Panc1 (cell line): ENCODE results near the gene SART3. TPM values are rescaled to one million over a fixed set of nuclear protein-coding genes. Genes with fewer than 3 reads are reported as not detected.

Experiments
- ATAC-seq: fragments of 200-7000 bp; cut with Tn5 transposase; 2 replicates; pipeline ENCODE4 v1.9.1; 2020; ENCODE audit warnings: mild to moderate bottlenecking, moderate library complexity
- BruUV-seq: library from RNA; stranded (reverse); fragments of 400-500 nt; replicated peaks from 2 replicates; lab custom pipeline; 2021; lab: Mats Ljungman, UMichigan
- CTCF ChIA-PET: fragments of 300-600 bp; sonication (Branson Sonifier 250); formaldehyde crosslinking; loops from one replicate; lab custom pipeline; 2022; ENCODE audit warnings: antibody characterized with exemption; lab: Charles Lee
- POLR2A ChIA-PET: fragments of 300-600 bp; sonication (Branson Sonifier 250); formaldehyde crosslinking; loops from one replicate; lab custom pipeline; 2022; ENCODE audit warnings: antibody characterized with exemption; lab: Charles Lee
- DNase-seq: peaks from one replicate; pipeline ENCODE4 v3.0.0-alpha.2; 2010; ENCODE audit warnings: low read depth, low spot score
- H3K27ac ChIP-seq: 2 replicates; pipeline ENCODE4 v1.5.1; 2011; ENCODE audit warnings: mild to moderate bottlenecking, low read length, inconsistent platforms
- H3K27me3 ChIP-seq: fragments of 200-500 bp; sonication (Bioruptor generic); 2 replicates; pipeline ENCODE4 v1.6.0; 2014; ENCODE audit warnings: low read length, inconsistent platforms; ENCODE audit not compliant: control insufficient read depth, insufficient read depth
- H3K36me3 ChIP-seq: fragments of 200-500 bp; sonication (Bioruptor generic); 2 replicates; pipeline ENCODE4 v1.5.1; 2014; ENCODE audit warnings: inconsistent platforms, mild to moderate bottlenecking, low read length, moderate library complexity; ENCODE audit not compliant: control insufficient read depth, insufficient read depth
- H3K4me1 ChIP-seq: 2 replicates; pipeline ENCODE4 v1.5.1; 2011; ENCODE audit warnings: inconsistent platforms, mild to moderate bottlenecking, low read length, moderate library complexity; ENCODE audit not compliant: control insufficient read depth, insufficient read depth
- H3K4me3 ChIP-seq, 2 experiments: 2 replicates each; pipeline ENCODE4 v1.5.1; 2011 to 2012; ENCODE audit warnings: low read depth in 2 of 2, low read length in 2 of 2, mild to moderate bottlenecking in 2 of 2, inconsistent platforms in 1 of 2, moderate library complexity in 1 of 2
- H3K9me3 ChIP-seq: fragments of 200-500 bp; sonication (Bioruptor generic); 2 replicates; pipeline ENCODE4 v1.5.1; 2014; ENCODE audit warnings: low read depth, mild to moderate bottlenecking, inconsistent platforms, low read length, moderate library complexity; ENCODE audit not compliant: control insufficient read depth, insufficient read depth
- CTCF ChIP-seq: fragments of 450-650 bp; IDR thresholded peaks from 2 replicates; pipeline ENCODE4 v1.5.1; 2017; ENCODE audit warnings: mild to moderate bottlenecking
- POLR2AphosphoS5 ChIP-seq: IDR thresholded peaks from 2 replicates; pipeline ENCODE4 v1.6.1; 2012; ENCODE audit warnings: mild to moderate bottlenecking, low read depth, low read length, moderate library complexity
- SIN3A ChIP-seq: IDR thresholded peaks from 2 replicates; pipeline ENCODE4 v1.6.1; 2012; ENCODE audit warnings: low read depth, mild to moderate bottlenecking, low read length, moderate library complexity, borderline replicate concordance; ENCODE audit not compliant: insufficient read depth
- TCF7L2 ChIP-seq: IDR thresholded peaks from 2 replicates; pipeline ENCODE4 v1.6.1; 2011; ENCODE audit warnings: mild to moderate bottlenecking, low read depth, low read length, inconsistent platforms
- in situ Hi-C: cut with HindIII; loops from 2 replicates; pipeline ENCODE4 v1.10.0; 2016; ENCODE audit warnings: low sequenced_read_pairs, low pct_unique_long_range_greater_than_20kb
- intact Hi-C: fragments of 100-400 bp; cut with micrococcal nuclease; formaldehyde crosslinking; loops from one replicate; pipeline ENCODE4 v1.10.0; 2022; ENCODE audit not compliant: unreplicated experiment
- total RNA-seq: library from RNA; stranded (reverse); gene quantifications from one replicate; pipeline ENCODE4 v1.2.1, GENCODE V29; 2021; ENCODE audit not compliant: unreplicated experiment
- TF ChIP-seq, protein P1 (sequence below), 2 experiments: IDR thresholded peaks; 2 replicates each; pipeline ENCODE4 v1.6.1; 2011 to 2012; ENCODE audit warnings: low read depth in 2 of 2, control low read depth in 1 of 2, low read length in 1 of 2, mild to moderate bottlenecking in 1 of 2, moderate library complexity in 1 of 2; ENCODE audit not compliant: insufficient read depth in 1 of 2

Gene SART3
- total RNA-seq, 1 experiment from 2014 or later, result 55.9 TPM

DNA sequence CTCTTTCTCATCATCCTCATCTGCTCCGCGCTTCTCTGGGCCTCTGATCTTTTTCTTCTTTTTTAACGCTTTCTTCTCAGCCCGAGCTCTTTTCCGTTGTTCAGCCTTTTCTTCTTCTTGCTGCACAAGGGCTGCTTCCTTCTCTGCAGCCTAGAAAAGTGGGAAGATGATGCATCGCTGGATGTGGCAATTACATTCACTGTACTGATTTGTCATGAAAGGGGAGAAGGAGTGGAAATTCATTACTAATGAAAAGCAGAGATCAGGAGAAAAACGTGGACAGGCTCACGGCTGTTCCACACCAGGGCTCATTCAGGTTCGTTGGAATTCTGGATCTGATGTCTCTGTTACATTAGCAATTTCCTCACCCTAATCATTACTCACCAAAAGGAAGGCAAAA is 30.8 kb downstream of the SART3 start:
- H3K27me3 ChIP-seq, result no peaks in the 10 kb centered on the region
- DNase-seq (no peak), ATAC-seq (no peak)
- in situ Hi-C loops, result no loop called here
- no TSS peak for BruUV-seq
- no peak overlapping the region for H3K4me3 ChIP-seq
- no peaks in the 10 kb centered on the region for H3K4me1 ChIP-seq
- H3K27ac ChIP-seq, result no peak overlapping the region
- no peaks in the 10 kb centered on the region for H3K9me3 ChIP-seq
- intact Hi-C loops, result no loop called here
- CTCF ChIA-PET, result no interaction called here
- H3K36me3 ChIP-seq, result peaks cover 33% of the 10 kb centered on the region
- POLR2A ChIA-PET, result no interaction called here
- TF ChIP-seq TCF7L2 (no peak), CTCF (no peak), SIN3A (no peak), POLR2AphosphoS5 (no peak)
- TF ChIP-seq, protein P1, sequence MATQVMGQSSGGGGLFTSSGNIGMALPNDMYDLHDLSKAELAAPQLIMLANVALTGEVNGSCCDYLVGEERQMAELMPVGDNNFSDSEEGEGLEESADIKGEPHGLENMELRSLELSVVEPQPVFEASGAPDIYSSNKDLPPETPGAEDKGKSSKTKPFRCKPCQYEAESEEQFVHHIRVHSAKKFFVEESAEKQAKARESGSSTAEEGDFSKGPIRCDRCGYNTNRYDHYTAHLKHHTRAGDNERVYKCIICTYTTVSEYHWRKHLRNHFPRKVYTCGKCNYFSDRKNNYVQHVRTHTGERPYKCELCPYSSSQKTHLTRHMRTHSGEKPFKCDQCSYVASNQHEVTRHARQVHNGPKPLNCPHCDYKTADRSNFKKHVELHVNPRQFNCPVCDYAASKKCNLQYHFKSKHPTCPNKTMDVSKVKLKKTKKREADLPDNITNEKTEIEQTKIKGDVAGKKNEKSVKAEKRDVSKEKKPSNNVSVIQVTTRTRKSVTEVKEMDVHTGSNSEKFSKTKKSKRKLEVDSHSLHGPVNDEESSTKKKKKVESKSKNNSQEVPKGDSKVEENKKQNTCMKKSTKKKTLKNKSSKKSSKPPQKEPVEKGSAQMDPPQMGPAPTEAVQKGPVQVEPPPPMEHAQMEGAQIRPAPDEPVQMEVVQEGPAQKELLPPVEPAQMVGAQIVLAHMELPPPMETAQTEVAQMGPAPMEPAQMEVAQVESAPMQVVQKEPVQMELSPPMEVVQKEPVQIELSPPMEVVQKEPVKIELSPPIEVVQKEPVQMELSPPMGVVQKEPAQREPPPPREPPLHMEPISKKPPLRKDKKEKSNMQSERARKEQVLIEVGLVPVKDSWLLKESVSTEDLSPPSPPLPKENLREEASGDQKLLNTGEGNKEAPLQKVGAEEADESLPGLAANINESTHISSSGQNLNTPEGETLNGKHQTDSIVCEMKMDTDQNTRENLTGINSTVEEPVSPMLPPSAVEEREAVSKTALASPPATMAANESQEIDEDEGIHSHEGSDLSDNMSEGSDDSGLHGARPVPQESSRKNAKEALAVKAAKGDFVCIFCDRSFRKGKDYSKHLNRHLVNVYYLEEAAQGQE (IDR thresholded peaks at IDR 0.05; ENCODE audit: insufficient read depth in 1 of 2, low read depth in 2 of 2, low read length in 1 of 2), result no peak

DNA sequence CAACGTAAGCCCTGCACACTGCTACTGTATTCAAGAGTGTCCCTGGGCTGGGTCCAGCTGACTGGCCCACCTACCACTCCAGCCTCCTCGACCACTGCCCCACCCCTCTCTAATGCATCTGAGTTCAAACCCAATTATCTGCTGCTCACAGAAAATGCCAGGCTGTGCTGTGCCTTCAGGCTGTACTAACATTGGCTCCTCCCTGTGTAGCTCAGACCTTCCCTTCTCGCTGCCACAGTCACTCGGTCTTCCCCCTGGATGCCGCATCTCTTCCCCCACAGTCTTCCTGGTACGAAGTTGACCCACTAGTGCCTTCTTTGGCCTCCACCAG is 33.8 kb downstream of the SART3 start:
- peaks cover 36% of the 10 kb centered on the region for H3K36me3 ChIP-seq
- H3K4me1 ChIP-seq, result no peaks in the 10 kb centered on the region
- H3K27me3 ChIP-seq, result no peaks in the 10 kb centered on the region
- no peak overlapping the region for H3K4me3 ChIP-seq
- DNase-seq (no peak), ATAC-seq (no peak)
- in situ Hi-C loops, result no loop called here
- ChIA-PET POLR2A (no interaction called here), CTCF (no interaction called here)
- TF ChIP-seq POLR2AphosphoS5 (no peak), SIN3A (no peak)
- TF ChIP-seq, protein P1 (IDR thresholded peaks at IDR 0.05; ENCODE audit: insufficient read depth in 1 of 2, low read depth in 2 of 2, low read length in 1 of 2), result no peak
- H3K27ac ChIP-seq, result no peak overlapping the region
- H3K9me3 ChIP-seq, result no peaks in the 10 kb centered on the region
- intact Hi-C loops, result no loop called here
- no TSS peak for BruUV-seq
